Measurements from ENCODE around the gene CAMK1. TPM values are rescaled to one million over a fixed set of nuclear protein-coding genes. Genes with fewer than 3 reads are reported as not detected.

CAMK1 gene
- total RNA-seq, 1 experiment from 2014 or later: 36.6 TPM

- POLR2A ChIA-PET (ENCODE audit: unreplicated experiment): interaction anchor here (0.7 kb wide), 1 partner anchor 19 kb away, joined by 3 read pairs; the partner anchor contains the start of gene CAMK1
- peaks cover 16% of the 10 kb centered on the region for H3K36me3 ChIP-seq (ENCODE audit: low read depth, low read length)
- DNase-seq (peak; percentile 51), ATAC-seq (peak; percentile 25)
- peaks cover 32% of the 10 kb centered on the region for H3K4me1 ChIP-seq (ENCODE audit: insufficient read depth, low read length)
- H3K27ac ChIP-seq (ENCODE audit: low read length): peak overlapping the region; percentile 46; the same call in 1 of the 2 replicates
- no peaks in the 10 kb centered on the region for H3K27me3 ChIP-seq (ENCODE audit: low read length)
- no peaks in the 10 kb centered on the region for H3K9me2 ChIP-seq (replicated peaks; ENCODE audit: low read length)
- H2AFZ ChIP-seq (ENCODE audit: low read length): peak overlapping the region; percentile 91
- H3K9ac ChIP-seq (ENCODE audit: low read length): peak overlapping the region; percentile 73
- BruUV-seq (replicated peaks): no TSS peak
- H3K4me2 ChIP-seq (ENCODE audit: low read length): peak overlapping the region; percentile 94
- H4K20me1 ChIP-seq (ENCODE audit: low read length): no peaks in the 10 kb centered on the region
- peak overlapping the region; percentile 83 for H3K4me3 ChIP-seq (ENCODE audit: low read length)
- no peaks in the 10 kb centered on the region for H3K9me3 ChIP-seq (ENCODE audit: low read length)
- no peak for TF ChIP-seq CTCF (conservative IDR thresholded peaks at IDR 0.05; ENCODE audit: low read depth, low read length)
- no peak for TF ChIP-seq EZH2phosphoT487 (IDR thresholded peaks at IDR 0.05; ENCODE audit: borderline replicate concordance, low read length)
- TF ChIP-seq EZH2 (IDR thresholded peaks at IDR 0.05; ENCODE audit: low read length, unreplicated experiment): no peak
- CTCF ChIA-PET: no interaction called here
- intact Hi-C loops (cut with micrococcal nuclease): loop anchor here (1.0 kb wide), 1 partner anchor 42 kb away; the partner anchor contains the start of gene TADA3
- H3F3A ChIP-seq (ENCODE audit: low read length, unreplicated experiment): peaks cover 4% of the 10 kb centered on the region
- H3K79me2 ChIP-seq (ENCODE audit: low read length): peaks cover 21% of the 10 kb centered on the region
Measured at GRCh38 chr3:9750556-9751411, 19.0 kb downstream of the CAMK1 start.

DNA sequence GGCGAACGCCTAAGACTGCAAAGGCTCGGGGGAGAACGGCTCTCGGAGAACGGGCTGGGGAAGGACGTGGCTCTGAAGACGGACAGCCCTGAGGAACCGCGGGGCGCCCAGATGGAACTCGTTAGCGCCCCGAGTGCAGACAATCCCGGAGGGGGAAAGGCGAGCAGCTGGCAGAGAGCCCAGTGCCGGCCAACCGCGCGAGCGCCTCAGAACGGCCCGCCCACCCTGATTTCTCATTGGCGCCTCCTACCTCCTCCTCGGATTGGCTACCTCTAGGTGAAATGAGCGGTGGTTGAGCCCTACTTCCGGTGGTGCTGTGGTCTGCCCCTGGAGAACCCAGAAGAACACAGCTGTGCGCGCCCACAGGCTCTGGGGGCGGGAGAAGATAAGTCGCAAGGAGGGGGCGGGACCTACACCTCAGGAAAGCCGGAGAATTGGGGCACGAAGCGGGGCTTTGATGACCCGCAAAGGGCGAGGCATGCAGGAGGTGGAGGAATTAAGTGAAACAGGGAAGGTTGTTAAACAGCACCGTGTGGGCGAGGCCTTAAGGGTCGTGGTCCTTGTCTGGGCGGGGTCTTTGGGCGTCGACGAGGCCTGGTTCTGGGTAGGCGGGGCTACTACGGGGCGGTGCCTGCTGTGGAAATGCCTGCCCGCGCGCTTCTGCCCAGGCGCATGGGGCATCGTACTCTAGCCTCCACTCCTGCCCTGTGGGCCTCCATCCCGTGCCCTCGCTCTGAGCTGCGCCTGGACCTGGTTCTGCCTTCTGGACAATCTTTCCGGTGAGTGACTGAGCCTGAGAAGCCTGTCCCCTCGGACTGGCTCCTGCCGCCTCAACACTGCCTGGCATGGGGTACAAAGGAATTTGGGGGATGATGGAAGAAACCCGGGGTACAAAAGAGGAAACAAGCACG lies 19.8 kb downstream of the CAMK1 start, which contains the start of gene OGG1:
Gene OGG1 (plus strand): TSS at position 308 of the 911 bp plus-strand sequence. CDS start 335 bp downstream, at position 643.
- peak within 1 kb of the TSS; percentile 91 for H2AFZ ChIP-seq (ENCODE audit: low read length)
- peak within 1 kb of the TSS; percentile 73 for H3K9ac ChIP-seq (ENCODE audit: low read length)
- H3K4me1 ChIP-seq (ENCODE audit: insufficient read depth, low read length): peaks cover 28% of the 10 kb centered on the region
- no peaks in the 10 kb centered on the region for H3K27me3 ChIP-seq (ENCODE audit: low read length)
- peak within 1 kb of the TSS; percentile 46 for H3K27ac ChIP-seq (ENCODE audit: low read length)
- ATAC-seq (peak; percentile 91), DNase-seq (peak; percentile 98)
- H3F3A ChIP-seq (ENCODE audit: low read length, unreplicated experiment): peaks cover 4% of the 10 kb centered on the region
- CTCF ChIA-PET: interaction anchor here (0.5 to 0.6 kb wide), 3 partner anchors 134 to 1894 kb away, joined by 3 read pairs; partner anchors contain the start of gene VGLL4
- peaks cover 21% of the 10 kb centered on the region for H3K79me2 ChIP-seq (ENCODE audit: low read length)
- H3K9me3 ChIP-seq (ENCODE audit: low read length): no peaks in the 10 kb centered on the region
- H4K20me1 ChIP-seq (ENCODE audit: low read length): no peaks in the 10 kb centered on the region
- intact Hi-C loops (cut with micrococcal nuclease): loop anchor here (1.0 kb wide), 3 partner anchors 19 to 42 kb away; partner anchors contain the start of genes BRPF1 and TADA3
- peaks cover 24% of the 10 kb centered on the region for H3K36me3 ChIP-seq (ENCODE audit: low read depth, low read length)
- TSS peak; percentile 42 for BruUV-seq (replicated peaks)
- H3K4me3 ChIP-seq (ENCODE audit: low read length): peak within 1 kb of the TSS; percentile 83
- peak within 1 kb of the TSS; percentile 94 for H3K4me2 ChIP-seq (ENCODE audit: low read length)
- H3K9me2 ChIP-seq (replicated peaks; ENCODE audit: low read length): no peaks in the 10 kb centered on the region
- no peak for TF ChIP-seq EZH2 (IDR thresholded peaks at IDR 0.05; ENCODE audit: low read length, unreplicated experiment)
- TF ChIP-seq CTCF (conservative IDR thresholded peaks at IDR 0.05; ENCODE audit: low read depth, low read length): no peak
- TF ChIP-seq EZH2phosphoT487 (IDR thresholded peaks at IDR 0.05; ENCODE audit: borderline replicate concordance, low read length): no peak
- POLR2A ChIA-PET (ENCODE audit: unreplicated experiment): interaction anchor here (0.6 to 1.0 kb wide), 4 partner anchors 43 to 790 kb away, joined by 3 to 7 read pairs (median 3); partner anchors contain the start of gene ARPC4

All from PC-3 (cell line).